HepG2 (cell line): ENCODE measurements around the gene ADGRG1. TPM values are rescaled to one million over a fixed set of nuclear protein-coding genes. Genes with fewer than 3 reads are reported as not detected.
A peak's percentile ranks its signal among the peaks of the same experiment; 100 is the strongest.

Experiments
- FOXJ3 ChIP-seq: sonication (generic); formaldehyde crosslinking; IDR thresholded peaks from 2 replicates; pipeline ENCODE4 v1.4.0; 2020; ENCODE audit warnings: missing genetic modification reagents, mild to moderate bottlenecking, borderline replicate concordance
- HOXA3 ChIP-seq: sonication (generic); formaldehyde crosslinking; IDR thresholded peaks from 2 replicates; pipeline ENCODE4 v1.5.0; 2020; ENCODE audit warnings: missing genetic modification reagents
- KDM3A ChIP-seq: IDR thresholded peaks from 2 replicates; pipeline ENCODE4 v1.6.1; 2018; ENCODE audit warnings: low read depth, missing compliant biosample characterization
- KDM6A ChIP-seq: IDR thresholded peaks from 2 replicates; pipeline ENCODE4 v1.6.1; 2016; ENCODE audit warnings: low read depth
- MTA1 ChIP-seq: sonication (generic); formaldehyde crosslinking; IDR thresholded peaks from 2 replicates; pipeline ENCODE4 v1.4.0; 2020; ENCODE audit warnings: missing genetic modification reagents, mild to moderate bottlenecking, borderline replicate concordance
- PITX1 ChIP-seq: sonication (generic); formaldehyde crosslinking; IDR thresholded peaks from 2 replicates; pipeline ENCODE4 v1.5.1; 2020; ENCODE audit warnings: mild to moderate bottlenecking, missing genetic modification reagents
- PPARG ChIP-seq: conservative IDR thresholded peaks from 2 replicates; pipeline ENCODE4 v1.6.1; 2016; ENCODE audit warnings: missing biosample characterization, missing genetic modification reagents
- SOX5 ChIP-seq: IDR thresholded peaks from 2 replicates; pipeline ENCODE4 v1.6.1; 2016; ENCODE audit warnings: borderline replicate concordance
- SSRP1 ChIP-seq: IDR thresholded peaks from 2 replicates; pipeline ENCODE4 v1.6.1; 2016; ENCODE audit warnings: control low read depth
- TGIF2 ChIP-seq: IDR thresholded peaks from 2 replicates; pipeline ENCODE4 v1.6.1; 2016; ENCODE audit warnings: control low read depth, missing compliant biosample characterization
- ZBTB7B ChIP-seq: sonication (generic); formaldehyde crosslinking; IDR thresholded peaks from 2 replicates; pipeline ENCODE4 v1.4.0; 2020; ENCODE audit warnings: missing genetic modification reagents
- ZFAT ChIP-seq: sonication (generic); formaldehyde crosslinking; conservative IDR thresholded peaks from 2 replicates; pipeline ENCODE4 v1.8.1; 2023; ENCODE audit warnings: missing genetic modification reagents, inconsistent platforms
- ZNF674 ChIP-seq: sonication (generic); formaldehyde crosslinking; IDR thresholded peaks from 2 replicates; pipeline ENCODE4 v1.5.0; 2020; ENCODE audit warnings: low read depth, mild to moderate bottlenecking, missing genetic modification reagents
- ZNF883 ChIP-seq: sonication (generic); formaldehyde crosslinking; IDR thresholded peaks from 2 replicates; pipeline ENCODE4 v1.5.1; 2020; ENCODE audit warnings: mild to moderate bottlenecking, missing genetic modification reagents; ENCODE audit errors: not compliant biosample characterization
- polyA plus RNA-seq, 8 experiments: library from polyadenylated mRNA; depleted of rRNA in 3 of 8; stranded (reverse) in 7 of 8; unstranded in 1 of 8; fragments of >200 nt; fragmentation: Illumina TruSeq in 4 of 8; extraction: Trizol in 4 of 8; gene quantifications; 2 replicates each; pipeline versions ENCODE4 v1.2.1 to v1.2.3, GENCODE V29; 2011 to 2016; ENCODE audit warnings: low read depth in 4 of 8, missing spikeins in 1 of 8, mixed read lengths in 1 of 8; ENCODE audit not compliant: insufficient read depth in 1 of 8
- total RNA-seq, 5 experiments: library from RNA; depleted of rRNA; stranded (reverse); fragments of >200 nt; fragmentation: Illumina TruSeq; extraction: Trizol; gene quantifications; 2 replicates each; pipeline ENCODE4 v1.2.3, GENCODE V29; 2016; ENCODE audit warnings: low read depth in 1 of 5
- TF ChIP-seq, protein P1 (sequence below), 2 experiments: sonication (generic) in 1 of 2; formaldehyde crosslinking in 1 of 2; IDR thresholded peaks; 2 replicates each; pipeline versions ENCODE4 v1.4.0 to v1.6.1; 2018 to 2020; ENCODE audit warnings: missing genetic modification reagents in 2 of 2, borderline replicate concordance in 1 of 2, low read depth in 1 of 2, mild to moderate bottlenecking in 1 of 2, missing biosample characterization in 1 of 2

ADGRG1 gene
- total and polyA plus RNA-seq, 2 of the 13 experiments (the other 11 are each of a cell fraction or from before 2014, with no cell fraction given) = 2.7 to 5.9 TPM

DNA sequence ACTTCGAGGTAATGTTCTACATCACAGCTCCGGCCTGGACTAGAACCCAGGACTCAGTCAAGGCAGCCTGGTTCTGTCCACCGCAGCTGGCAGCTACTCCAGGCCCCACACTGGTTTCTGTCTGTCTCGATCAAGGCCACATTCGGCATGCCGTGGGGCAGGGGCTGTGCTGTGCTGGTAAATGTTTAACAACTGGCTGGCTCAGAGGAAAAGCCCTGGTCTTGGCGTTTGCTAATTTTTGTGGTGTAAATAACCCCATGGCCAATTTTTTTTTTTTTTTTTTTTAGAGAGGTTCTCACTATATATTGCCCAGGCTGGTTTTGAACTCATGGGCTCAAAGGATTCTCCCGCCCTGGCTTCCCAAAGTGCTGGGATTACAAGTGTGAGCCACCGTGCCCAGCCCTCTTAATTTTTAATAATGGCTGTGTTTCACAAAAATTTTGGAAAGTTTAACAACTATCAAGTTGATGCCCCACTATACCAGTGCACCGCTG lies 65.8 kb downstream of the ADGRG1 start (continued):
- TF ChIP-seq, protein P1, sequence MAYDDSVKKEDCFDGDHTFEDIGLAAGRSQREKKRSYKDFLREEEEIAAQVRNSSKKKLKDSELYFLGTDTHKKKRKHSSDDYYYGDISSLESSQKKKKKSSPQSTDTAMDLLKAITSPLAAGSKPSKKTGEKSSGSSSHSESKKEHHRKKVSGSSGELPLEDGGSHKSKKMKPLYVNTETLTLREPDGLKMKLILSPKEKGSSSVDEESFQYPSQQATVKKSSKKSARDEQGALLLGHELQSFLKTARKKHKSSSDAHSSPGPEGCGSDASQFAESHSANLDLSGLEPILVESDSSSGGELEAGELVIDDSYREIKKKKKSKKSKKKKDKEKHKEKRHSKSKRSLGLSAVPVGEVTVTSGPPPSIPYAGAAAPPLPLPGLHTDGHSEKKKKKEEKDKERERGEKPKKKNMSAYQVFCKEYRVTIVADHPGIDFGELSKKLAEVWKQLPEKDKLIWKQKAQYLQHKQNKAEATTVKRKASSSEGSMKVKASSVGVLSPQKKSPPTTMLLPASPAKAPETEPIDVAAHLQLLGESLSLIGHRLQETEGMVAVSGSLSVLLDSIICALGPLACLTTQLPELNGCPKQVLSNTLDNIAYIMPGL (CRISPR knock-in tag; IDR thresholded peaks at IDR 0.05; ENCODE audit: borderline replicate concordance in 1 of 2, low read depth in 1 of 2) = peak in 1 of 2 experiments; percentile 26; a peak in 1 of 4 replicates
- TF ChIP-seq PITX1 (CRISPR knock-in tag) = 0 out of 2 replicates have a peak, but pooled peaks have one; percentile 52
- TF ChIP-seq SSRP1 = peak; percentile 45; the same call in 1 of the 2 replicates
- TF ChIP-seq KDM3A (CRISPR knock-in tag) = 0 out of 2 replicates have a peak, but pooled peaks have one; percentile 19
- peak; percentile 32; the same call in 1 of the 2 replicates for TF ChIP-seq MTA1 (CRISPR knock-in tag)
- TF ChIP-seq HOXA3 = peak; percentile 66
- no peak for TF ChIP-seq ZNF674
- peak; percentile 26; the same call in 1 of the 2 replicates for TF ChIP-seq SOX5 (CRISPR knock-in tag)
- TF ChIP-seq ZBTB7B (CRISPR knock-in tag) = 0 out of 2 replicates have a peak, but pooled peaks have one; percentile 9
- TF ChIP-seq KDM6A (CRISPR knock-in tag) = peak; percentile 73
- 0 out of 2 replicates have a peak, but pooled peaks have one; percentile 52 for TF ChIP-seq TGIF2
- TF ChIP-seq PPARG = no peak
- TF ChIP-seq ZFAT (CRISPR knock-in tag) = no peak
- 0 out of 2 replicates have a peak, but pooled peaks have one; percentile 42 for TF ChIP-seq FOXJ3 (CRISPR knock-in tag)
- no peak for TF ChIP-seq ZNF883
- TF ChIP-seq, all 625 proteins: peak for 114
